OCI-LY7 (cell line): ENCODE data around the gene DNAJC28. TPM values are rescaled to one million over a fixed set of nuclear protein-coding genes. Genes with fewer than 3 reads are reported as not detected.

Experiments
- BruUV-seq: library from RNA; stranded (reverse); fragments of 400-500 nt; replicated peaks from 2 replicates; lab custom pipeline; 2021; lab: Mats Ljungman, UMichigan
- CTCF ChIA-PET: fragments of 300-600 bp; sonication (Branson Sonifier 250); formaldehyde crosslinking; loops from one replicate; lab custom pipeline; 2022; ENCODE audit warnings: antibody characterized with exemption; ENCODE audit not compliant: unreplicated experiment; lab: Charles Lee
- POLR2A ChIA-PET: fragments of 300-600 bp; sonication (Branson Sonifier 250); formaldehyde crosslinking; loops from one replicate; lab custom pipeline; 2022; ENCODE audit warnings: antibody characterized with exemption; lab: Charles Lee
- DNase-seq: peaks from one replicate; pipeline ENCODE4 v3.0.0-alpha.2; 2015; ENCODE audit warnings: low spot score
- H2AFZ ChIP-seq: fragments of 200-600 bp; sonication (generic), shearing (Covaris generic); 2 replicates; pipeline ENCODE4 v1.6.1; 2014; ENCODE audit warnings: mild to moderate bottlenecking, antibody characterized with exemption, low read length, moderate library complexity
- H3K27ac ChIP-seq: fragments of 200-600 bp; sonication (generic); 2 replicates; pipeline ENCODE4 v1.5.1; 2014; ENCODE audit warnings: mixed run types, low read depth, mild to moderate bottlenecking, moderate library complexity, low read length, inconsistent platforms; ENCODE audit not compliant: poor library complexity, severe bottlenecking
- H3K36me3 ChIP-seq: fragments of 200-600 bp; sonication (generic); 2 replicates; pipeline ENCODE4 v1.6.1; 2014; ENCODE audit warnings: mild to moderate bottlenecking, antibody characterized with exemption, low read length, moderate library complexity, mixed read lengths; ENCODE audit not compliant: insufficient read depth
- H3K4me1 ChIP-seq: fragments of 200-600 bp; sonication (generic); 2 replicates; pipeline ENCODE4 v1.5.1; 2014; ENCODE audit warnings: mild to moderate bottlenecking, low read length; ENCODE audit not compliant: insufficient read depth, poor library complexity, severe bottlenecking
- H3K4me2 ChIP-seq: fragments of 200-600 bp; sonication (generic); 2 replicates; pipeline ENCODE4 v1.6.1; 2014; ENCODE audit warnings: mild to moderate bottlenecking, low read length
- H3K4me3 ChIP-seq: fragments of 200-600 bp; sonication (generic); 2 replicates; pipeline ENCODE4 v1.5.1; 2014; ENCODE audit warnings: mild to moderate bottlenecking, low read depth, low read length; ENCODE audit not compliant: poor library complexity, severe bottlenecking
- H3K79me2 ChIP-seq: fragments of 200-600 bp; sonication (generic); 2 replicates; pipeline ENCODE4 v1.6.1; 2016; ENCODE audit warnings: low read depth, mild to moderate bottlenecking, low read length, moderate library complexity, mixed read lengths; ENCODE audit not compliant: insufficient read depth
- H3K9me2 ChIP-seq: fragments of 200-600 bp; sonication (generic); 2 replicates; pipeline ENCODE4 v1.6.1; 2016; ENCODE audit warnings: mild to moderate bottlenecking, low read length, mixed read lengths; ENCODE audit not compliant: insufficient read depth
- H3K9me3 ChIP-seq: fragments of 200-600 bp; sonication (generic); 2 replicates; pipeline ENCODE4 v1.6.1; 2014; ENCODE audit warnings: mild to moderate bottlenecking, mixed run types, low read length, mixed read lengths
- H4K20me1 ChIP-seq: fragments of 200-600 bp; sonication (generic); 2 replicates; pipeline ENCODE4 v1.6.1; 2014; ENCODE audit warnings: mild to moderate bottlenecking, antibody characterized with exemption, low read length, moderate library complexity, mixed read lengths; ENCODE audit not compliant: insufficient read depth
- CTCF ChIP-seq: fragments of 200-600 bp; sonication (generic); conservative IDR thresholded peaks from 2 replicates; pipeline ENCODE4 v1.5.1; 2014; ENCODE audit warnings: mild to moderate bottlenecking, antibody characterized with exemption, low read length, moderate library complexity, mixed read lengths
- EZH2phosphoT487 ChIP-seq: fragments of 200-600 bp; sonication (generic); IDR thresholded peaks from 2 replicates; pipeline ENCODE4 v1.6.1; 2018; ENCODE audit warnings: low read depth, borderline replicate concordance, mild to moderate bottlenecking, mixed run types, antibody characterized with exemption, low read length, moderate library complexity, mixed read lengths
- intact Hi-C: fragments of 100-400 bp; cut with micrococcal nuclease; formaldehyde crosslinking; loops from one replicate; pipeline ENCODE4 v1.10.0; 2022; ENCODE audit not compliant: unreplicated experiment
- total RNA-seq, 2 experiments: library from RNA; depleted of rRNA in 1 of 2; stranded (reverse); fragments of >200 nt in 1 of 2; shearing (Covaris generic) in 1 of 2; gene quantifications; 2 replicates each; pipeline ENCODE4 v1.2.3, GENCODE V29; 2014 to 2022

DNAJC28 gene
- total RNA-seq, 2 experiments from 2014 or later: 0.95 to 1.3 TPM

GRCh38 chr21:33518899-33519298, 27.4 kb upstream of the DNAJC28 start:
- H3K4me3 ChIP-seq: no peak overlapping the region
- ChIA-PET POLR2A (interaction anchor here (0.7 to 1.5 kb wide), 4 partner anchors 10 to 567 kb away, joined by 4 to 8 read pairs (median 5); no protein-coding TSS in a partner anchor), CTCF (no interaction called here)
- intact Hi-C loops: no loop called here
- H3K9me3 ChIP-seq: no peaks in the 10 kb centered on the region
- H2AFZ ChIP-seq: no peak overlapping the region
- BruUV-seq: no TSS peak
- peaks cover 98% of the 10 kb centered on the region for H3K36me3 ChIP-seq
- H3K9me2 ChIP-seq: no peaks in the 10 kb centered on the region
- no peak overlapping the region for H3K4me2 ChIP-seq
- H3K4me1 ChIP-seq: no peaks in the 10 kb centered on the region
- H4K20me1 ChIP-seq: no peaks in the 10 kb centered on the region
- DNase-seq: no peak
- H3K27ac ChIP-seq: no peak overlapping the region
- TF ChIP-seq EZH2phosphoT487 (no peak), CTCF (no peak)
- no peaks in the 10 kb centered on the region for H3K79me2 ChIP-seq

DNA sequence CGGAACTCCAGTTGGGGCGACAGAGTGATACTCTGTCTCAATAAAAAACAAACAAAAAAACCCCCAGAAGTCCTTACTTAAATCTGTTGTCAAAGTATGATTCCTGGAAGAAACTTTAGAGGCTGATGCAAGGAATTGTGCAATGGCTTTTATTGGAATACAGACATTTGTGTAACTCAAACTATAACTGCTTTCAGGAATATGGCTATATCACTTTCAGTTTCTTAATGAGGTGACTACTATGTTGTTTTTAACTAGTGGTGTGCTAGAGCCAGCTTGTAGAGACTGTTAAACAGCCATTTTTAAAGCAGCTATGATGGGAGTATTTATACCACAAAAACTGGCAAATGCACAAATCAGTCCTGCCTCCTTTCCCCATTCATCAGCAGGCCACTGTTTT, 22.7 kb upstream of the DNAJC28 start:
- ChIA-PET CTCF (interaction anchor here (0.6 to 0.9 kb wide), 2 partner anchors 34 to 168 kb away, joined by 3 read pairs; no protein-coding TSS in a partner anchor), POLR2A (interaction anchor here (0.8 to 1.7 kb wide), 5 partner anchors 8 to 32 kb away, joined by 3 to 6 read pairs (median 3); partner anchors contain the start of gene DNAJC28)
- Histone ChIP-seq H3K36me3 (peaks cover 100% of the 10 kb centered on the region), H2AFZ (no peak overlapping the region), H3K4me1 (no peaks in the 10 kb centered on the region), H3K79me2 (no peaks in the 10 kb centered on the region), H3K4me3 (no peak overlapping the region), H3K9me3 (no peaks in the 10 kb centered on the region), H3K4me2 (no peak overlapping the region), H4K20me1 (no peaks in the 10 kb centered on the region), H3K27ac (no peak overlapping the region), H3K9me2 (no peaks in the 10 kb centered on the region)
- intact Hi-C loops: loop anchor here (2.0 kb wide), 1 partner anchor 15 kb away; no protein-coding TSS in a partner anchor
- DNase-seq: no peak
- TF ChIP-seq EZH2phosphoT487: no peak
- TF ChIP-seq CTCF: no peak
- no TSS peak for BruUV-seq

DNA sequence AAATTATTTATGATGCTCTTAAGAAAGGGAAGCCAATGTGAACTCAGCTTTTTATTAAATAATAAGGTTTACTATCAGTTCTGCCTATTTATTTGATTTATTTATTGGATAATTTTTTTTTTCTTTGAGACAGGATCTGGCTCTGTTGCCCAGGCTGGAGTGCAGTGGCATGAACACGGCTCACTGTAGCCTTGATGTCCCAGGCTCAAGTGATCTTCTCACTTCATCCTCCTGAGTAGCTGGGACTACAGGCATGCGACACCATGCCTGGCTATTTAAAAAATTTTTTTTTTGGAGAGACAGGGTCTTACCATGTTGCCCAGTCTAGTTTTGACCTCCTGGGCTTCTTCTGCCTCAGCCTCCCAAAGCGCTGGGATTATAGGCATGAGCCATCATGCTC, 21.0 kb upstream of the DNAJC28 start:
- no peaks in the 10 kb centered on the region for H3K9me2 ChIP-seq
- no peaks in the 10 kb centered on the region for H3K79me2 ChIP-seq
- H4K20me1 ChIP-seq: no peaks in the 10 kb centered on the region
- no TSS peak for BruUV-seq
- no peak overlapping the region for H3K4me2 ChIP-seq
- ChIA-PET CTCF (no interaction called here), POLR2A (interaction anchor here (0.6 to 0.7 kb wide), 2 partner anchors 41 to 138 kb away, joined by 3 to 5 read pairs; no protein-coding TSS in a partner anchor)
- no peak for TF ChIP-seq EZH2phosphoT487
- no peak for TF ChIP-seq CTCF
- H3K9me3 ChIP-seq: no peaks in the 10 kb centered on the region
- H3K36me3 ChIP-seq: peaks cover 100% of the 10 kb centered on the region
- no peak for DNase-seq
- no peak overlapping the region for H3K27ac ChIP-seq
- no peak overlapping the region for H2AFZ ChIP-seq
- no peak overlapping the region for H3K4me3 ChIP-seq
- no peaks in the 10 kb centered on the region for H3K4me1 ChIP-seq
- intact Hi-C loops: no loop called here
